Naive thymus-derived CD4-positive, alpha-beta T cell (primary cell): ENCODE results near the gene AUNIP. TPM values are rescaled to one million over a fixed set of nuclear protein-coding genes. Genes with fewer than 3 reads are reported as not detected.

ENCODE experiments used
- ATAC-seq: fragments of 150-1000 bp; cut with Tn5 transposase; 2 replicates; pipeline ENCODE4 v1.10.0; 2021; ENCODE audit warnings: mild to moderate bottlenecking, moderate library complexity
- CTCF ChIA-PET: fragments of 350-600 bp; sonication (Branson Sonifier 250); formaldehyde crosslinking; loops from one replicate; lab custom pipeline; 2021; ENCODE audit warnings: antibody characterized with exemption; lab: Charles Lee
- POLR2A ChIA-PET: fragments of 350-600 bp; sonication (Branson Sonifier 250); formaldehyde crosslinking; loops from one replicate; lab custom pipeline; 2021; ENCODE audit warnings: antibody characterized with exemption, inconsistent platforms; lab: Charles Lee
- DNase-seq, 9 donors: peaks; one replicate each; pipeline versions ENCODE4 v3.0.0 to v3.0.0-alpha.2; 2020 to 2022; ENCODE audit warnings: mixed read lengths in 1 of 9
- H3K27ac ChIP-seq: one replicate; pipeline ENCODE4 v1.7.0; 2013; ENCODE audit warnings: mild to moderate bottlenecking, low read depth, low read length, moderate library complexity
- H3K27me3 ChIP-seq, 2 donors: one replicate each; pipeline ENCODE4 v1.7.0; 2013; ENCODE audit warnings: low read length in 2 of 2, mild to moderate bottlenecking in 2 of 2, moderate library complexity in 2 of 2; ENCODE audit not compliant: control insufficient read depth in 2 of 2, insufficient read depth in 2 of 2
- H3K36me3 ChIP-seq, 3 experiments: 1 replicate in 2 of 3; 2 replicates in 1 of 3; pipeline ENCODE4 v1.7.0; 2013; ENCODE audit warnings: low read length in 3 of 3, mild to moderate bottlenecking in 3 of 3, moderate library complexity in 1 of 3; ENCODE audit not compliant: insufficient read depth in 3 of 3, control insufficient read depth in 2 of 3
- H3K4me1 ChIP-seq, 2 donors: one replicate each; pipeline ENCODE4 v1.7.0; 2013; ENCODE audit warnings: low read length in 2 of 2, mild to moderate bottlenecking in 2 of 2, moderate library complexity in 1 of 2; ENCODE audit not compliant: control insufficient read depth in 2 of 2, insufficient read depth in 2 of 2
- H3K4me3 ChIP-seq: 2 replicates; pipeline ENCODE4 v1.7.0; 2013; ENCODE audit warnings: mild to moderate bottlenecking, low read length
- H3K9me3 ChIP-seq, 3 experiments: 1 replicate in 2 of 3; 2 replicates in 1 of 3; pipeline ENCODE4 v1.7.0; 2013; ENCODE audit warnings: low read length in 3 of 3; ENCODE audit not compliant: control insufficient read depth in 2 of 3
- H3K27ac Mint-ChIP-seq, 9 donors: one replicate each; pipeline ENCODE4 v1.8.0; 2020 to 2022; ENCODE audit warnings: mixed read lengths in 9 of 9, mild to moderate bottlenecking in 8 of 9, moderate library complexity in 5 of 9, inconsistent platforms in 2 of 9
- H3K27me3 Mint-ChIP-seq, 5 donors: one replicate each; pipeline ENCODE4 v1.8.0; 2021 to 2022; ENCODE audit warnings: mixed read lengths in 5 of 5, mild to moderate bottlenecking in 1 of 5
- H3K36me3 Mint-ChIP-seq, 5 donors: one replicate each; pipeline ENCODE4 v1.8.0; 2020 to 2022; ENCODE audit warnings: mixed read lengths in 5 of 5, mild to moderate bottlenecking in 3 of 5, inconsistent platforms in 1 of 5
- H3K4me1 Mint-ChIP-seq, 7 donors: one replicate each; pipeline ENCODE4 v1.8.0; 2020 to 2022; ENCODE audit warnings: mixed read lengths in 7 of 7, mild to moderate bottlenecking in 3 of 7, inconsistent platforms in 1 of 7
- H3K4me3 Mint-ChIP-seq, 10 donors: one replicate each; pipeline ENCODE4 v1.8.0; 2020 to 2022; ENCODE audit warnings: mild to moderate bottlenecking in 10 of 10, mixed read lengths in 10 of 10, moderate library complexity in 6 of 10, inconsistent platforms in 2 of 10
- H3K9me3 Mint-ChIP-seq, 11 donors: one replicate each; pipeline ENCODE4 v1.8.0; 2020 to 2022; ENCODE audit warnings: mixed read lengths in 11 of 11, mild to moderate bottlenecking in 4 of 11, inconsistent platforms in 1 of 11, moderate library complexity in 1 of 11
- intact Hi-C, 2 donors: fragments of 100-400 bp; cut with micrococcal nuclease; formaldehyde crosslinking; loops; one replicate each; pipeline ENCODE4 v1.15.1; 2023
- polyA plus RNA-seq, 2 donors: library from polyadenylated mRNA; unstranded; fragments of 300-500 nt; fragmentation: Illumina TruSeq; gene quantifications; one replicate each; pipeline ENCODE4 v1.2.3, GENCODE V29; 2021
- total RNA-seq, 6 experiments: library from RNA in 5 of 6; stranded (reverse) in 5 of 6; gene quantifications; 1 replicate in 5 of 6; 2 replicates in 1 of 6; pipeline ENCODE4 v1.2.3 and lab custom pipeline; 2021 to 2026

The AUNIP gene
- total and polyA plus RNA-seq, 7 experiments from 2014 or later: 0.83 to 4.3 TPM; not detected in 5

- intact Hi-C loops: loop anchor here in 1 of 2 donors (10.0 kb wide), 1 partner anchor 569 kb away; the partner anchor contains the start of gene RSRP1
- Histone ChIP-seq H3K9me3 (no peaks in the 10 kb centered on the region), H3K36me3 (peaks cover 0 to 55% (median 0%) of the 10 kb centered on the region in 3 experiments), H3K27me3 (no peaks in the 10 kb centered on the region), H3K27ac (no peak overlapping the region), H3K4me3 (no peak overlapping the region), H3K4me1 (peaks cover 1 to 16% of the 10 kb centered on the region in 2 donors)
- Mint-ChIP-seq H3K4me1 (peaks cover 9 to 40% (median 16%) of the 10 kb centered on the region in 7 donors), H3K27ac (no peak overlapping the region), H3K36me3 (peaks cover 0 to 15% (median 0%) of the 10 kb centered on the region in 5 donors), H3K9me3 (peaks cover 0 to under 1% (median 0%) of the 10 kb centered on the region in 11 donors), H3K4me3 (no peak overlapping the region), H3K27me3 (no peaks in the 10 kb centered on the region)
- ChIA-PET POLR2A (interaction anchor here (0.6 to 1.2 kb wide), 4 partner anchors 12 to 82 kb away, joined by 3 to 5 read pairs (median 3); no protein-coding TSS in a partner anchor), CTCF (interaction anchor here (1.3 to 8.7 kb wide), 2 partner anchors 203 to 248 kb away, joined by 5 to 106 read pairs; no protein-coding TSS in a partner anchor)
- ATAC-seq: no peak
- no peak for DNase-seq
Observed at GRCh38 chr1:25813734-25814471, 45.4 kb downstream of the AUNIP start.

- peaks cover 0 to 62% (median 0%) of the 10 kb centered on the region in 3 experiments for H3K36me3 ChIP-seq
- H3K4me3 ChIP-seq: no peak overlapping the region
- intact Hi-C loops: loop anchor here in 1 of 2 donors (10.0 kb wide), 1 partner anchor 568 kb away; the partner anchor contains the start of gene RSRP1
- no peak overlapping the region for H3K27ac ChIP-seq
- H3K9me3 Mint-ChIP-seq: no peaks in the 10 kb centered on the region
- H3K27me3 ChIP-seq: no peaks in the 10 kb centered on the region
- H3K4me3 Mint-ChIP-seq: no peak overlapping the region
- H3K4me1 Mint-ChIP-seq: peaks cover 2 to 33% (median 9%) of the 10 kb centered on the region in 7 donors
- H3K27me3 Mint-ChIP-seq: no peaks in the 10 kb centered on the region
- POLR2A ChIA-PET: no interaction called here
- ATAC-seq: no peak
- CTCF ChIA-PET: interaction anchor here (1.0 to 8.7 kb wide), 3 partner anchors 54 to 247 kb away, joined by 3 to 106 read pairs (median 5); no protein-coding TSS in a partner anchor
- peaks cover 0 to 15% (median 0%) of the 10 kb centered on the region in 5 donors for H3K36me3 Mint-ChIP-seq
- peak overlapping the region in 2 of 9 donors; percentile 18 to 70 for H3K27ac Mint-ChIP-seq
- H3K4me1 ChIP-seq: peaks cover 0 to 9% of the 10 kb centered on the region in 2 donors
- no peak for DNase-seq
- no peaks in the 10 kb centered on the region for H3K9me3 ChIP-seq
Observed at GRCh38 chr1:25813071-25813733, 46.1 kb downstream of the AUNIP start.

DNA sequence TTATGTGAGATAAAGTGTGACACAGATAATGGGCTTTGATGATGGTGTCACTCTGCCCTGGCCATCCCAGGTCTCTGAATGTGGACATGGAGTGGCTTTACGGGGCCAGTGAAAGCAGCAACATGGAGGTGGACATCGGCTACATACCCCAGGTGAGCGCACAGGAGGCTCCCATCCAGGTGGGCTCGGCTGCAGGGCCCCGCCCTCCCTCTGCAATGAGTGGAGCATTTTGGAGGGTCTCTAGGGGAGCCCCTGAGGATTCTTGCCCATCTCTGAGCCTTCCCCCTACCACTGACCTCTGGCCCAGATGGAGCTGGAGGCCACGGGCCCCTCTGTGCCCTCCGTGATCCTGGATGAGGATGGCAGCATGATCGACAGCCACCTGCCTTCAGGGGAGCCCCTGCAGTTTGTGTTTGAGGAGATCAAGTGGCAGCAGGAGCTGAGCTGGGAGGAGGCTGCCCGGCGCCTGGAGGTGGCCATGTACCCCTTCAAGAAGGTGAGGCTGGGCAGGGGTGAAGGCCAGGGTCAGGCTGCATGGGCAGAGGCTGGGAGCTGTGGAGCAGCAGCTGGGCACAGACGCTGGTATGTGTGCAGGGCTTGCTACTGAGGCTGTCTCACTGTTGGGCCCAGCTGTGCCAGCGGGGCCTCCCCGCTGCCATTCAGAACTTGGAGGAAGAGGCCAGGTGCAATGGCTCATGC is 47.7 kb downstream of the AUNIP start:
- Mint-ChIP-seq H3K36me3 (peaks cover 0 to 20% (median 0%) of the 10 kb centered on the region in 5 donors), H3K4me1 (peaks cover 0 to 16% (median 3%) of the 10 kb centered on the region in 7 donors), H3K27ac (peak overlapping the region in 2 of 9 donors; percentile 36 to 60), H3K4me3 (no peak overlapping the region), H3K27me3 (no peaks in the 10 kb centered on the region), H3K9me3 (no peaks in the 10 kb centered on the region)
- Histone ChIP-seq H3K27ac (no peak overlapping the region), H3K4me1 (peaks cover 0 to 7% of the 10 kb centered on the region in 2 donors), H3K27me3 (no peaks in the 10 kb centered on the region), H3K36me3 (peaks cover 0 to 75% (median 0%) of the 10 kb centered on the region in 3 experiments), H3K9me3 (no peaks in the 10 kb centered on the region), H3K4me3 (no peak overlapping the region)
- CTCF ChIA-PET: interaction anchor here (1.0 to 8.7 kb wide), 10 partner anchors 9 to 306 kb away, joined by 3 to 106 read pairs (median 6); partner anchors contain the start of gene MTFR1L
- POLR2A ChIA-PET: interaction anchor here (1.2 to 1.5 kb wide), 2 partner anchors 8 to 20 kb away, joined by 4 to 6 read pairs; partner anchors contain the start of gene MTFR1L
- DNase-seq (no peak), ATAC-seq (no peak)
- intact Hi-C loops: loop anchor here (1.0 to 10.0 kb wide), 4 partner anchors 203 to 567 kb away; partner anchors contain the start of gene RSRP1 (in 1 of the 2)

DNA sequence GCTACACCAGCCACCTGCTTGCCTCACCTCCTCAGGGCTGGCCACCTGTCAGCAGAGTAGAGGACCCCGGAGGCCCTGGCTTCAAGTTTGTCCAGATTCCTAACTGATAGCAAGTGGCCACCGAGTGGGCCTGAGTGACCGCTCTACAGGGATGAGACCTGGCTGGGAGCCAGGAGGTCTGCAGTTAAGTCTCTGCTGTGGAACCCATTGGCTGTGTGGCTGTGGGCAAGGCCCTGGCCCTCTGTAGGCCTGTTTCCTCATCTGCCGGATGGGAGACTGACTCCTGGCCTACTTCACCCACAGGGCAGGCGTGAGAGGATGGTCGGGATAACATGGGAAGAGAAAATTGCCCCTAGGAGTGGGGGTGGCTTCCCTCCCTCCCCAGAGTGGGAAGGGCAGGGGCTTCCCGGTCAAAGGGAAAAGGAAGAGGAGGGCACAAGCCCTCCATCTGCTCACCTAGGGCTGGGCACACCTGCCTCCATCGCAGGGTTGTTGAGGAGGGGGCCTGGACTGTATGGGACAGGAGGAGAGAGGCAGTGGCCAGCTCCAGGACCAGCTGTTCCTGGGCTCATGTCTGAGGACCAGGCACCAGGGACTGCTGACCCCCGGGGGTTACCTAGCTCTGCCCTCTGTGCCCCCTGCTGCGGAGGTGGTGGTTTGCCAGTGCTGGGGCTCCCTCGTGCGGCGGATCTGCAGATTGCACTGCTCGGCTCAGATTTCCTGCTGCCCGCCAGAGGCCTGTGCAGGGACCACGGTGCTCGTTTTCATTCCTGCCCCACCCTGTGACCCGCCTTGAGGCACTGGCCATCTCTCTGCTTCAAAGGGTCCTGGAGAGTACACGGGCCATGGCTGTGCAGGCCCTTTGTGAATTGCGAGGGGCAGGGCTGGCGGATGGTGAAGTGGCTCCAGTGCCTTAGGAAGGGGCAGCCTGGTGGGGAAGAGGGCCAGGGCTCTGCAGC is 48.6 kb downstream of the AUNIP start:
- ChIA-PET CTCF (interaction anchor here (0.5 to 8.7 kb wide), 12 partner anchors 8 to 658 kb away, joined by 3 to 106 read pairs (median 4); partner anchors contain the start of gene MTFR1L), POLR2A (interaction anchor here (1.2 to 1.5 kb wide), 2 partner anchors 9 to 192 kb away, joined by 3 to 6 read pairs; partner anchors contain the start of gene MTFR1L)
- ATAC-seq (peak; percentile 92), DNase-seq (peak; percentile 63 to 88 (median 74))
- Histone ChIP-seq H3K27me3 (no peaks in the 10 kb centered on the region), H3K4me3 (no peak overlapping the region), H3K9me3 (no peaks in the 10 kb centered on the region), H3K36me3 (peaks cover 0 to 76% (median 0%) of the 10 kb centered on the region in 3 experiments), H3K4me1 (peaks cover 0 to 7% of the 10 kb centered on the region in 2 donors), H3K27ac (no peak overlapping the region)
- peak overlapping the region in 5 of 9 donors; percentile 36 to 60 (median 59) for H3K27ac Mint-ChIP-seq
- peaks cover 3 to 17% (median 6%) of the 10 kb centered on the region in 7 donors for H3K4me1 Mint-ChIP-seq
- H3K27me3 Mint-ChIP-seq: no peaks in the 10 kb centered on the region
- no peaks in the 10 kb centered on the region for H3K9me3 Mint-ChIP-seq
- H3K4me3 Mint-ChIP-seq: no peak overlapping the region
- intact Hi-C loops: loop anchor here (1.0 to 10.0 kb wide), 4 partner anchors 202 to 566 kb away; partner anchors contain the start of gene RSRP1 (in 1 of the 2)
- H3K36me3 Mint-ChIP-seq: peaks cover 0 to 27% (median 0%) of the 10 kb centered on the region in 5 donors

- intact Hi-C loops: loop anchor here (1.0 to 10.0 kb wide), 2 partner anchors 306 to 565 kb away; partner anchors contain the start of gene RSRP1 (in 1 of the 2)
- CTCF ChIA-PET: interaction anchor here (0.5 to 8.7 kb wide), 14 partner anchors 8 to 659 kb away, joined by 3 to 106 read pairs (median 4); partner anchors contain the start of gene MTFR1L
Observed at GRCh38 chr1:25809929-25810328, 49.3 kb downstream of the AUNIP start.

More at GRCh38 chr1:25809929-25810328, 49.3 kb downstream of the AUNIP start:
- H3K4me1 ChIP-seq: peaks cover 0 to 7% of the 10 kb centered on the region in 2 donors
- H3K4me3 ChIP-seq: no peak overlapping the region
- Mint-ChIP-seq H3K27me3 (no peaks in the 10 kb centered on the region), H3K4me1 (peaks cover 3 to 22% (median 10%) of the 10 kb centered on the region in 7 donors), H3K9me3 (no peaks in the 10 kb centered on the region), H3K27ac (peak overlapping the region in 1 of 9 donors; percentile 14), H3K36me3 (peaks cover 0 to 32% (median 0%) of the 10 kb centered on the region in 5 donors), H3K4me3 (no peak overlapping the region)
- no peak for ATAC-seq
- no peaks in the 10 kb centered on the region for H3K9me3 ChIP-seq
- H3K27ac ChIP-seq: no peak overlapping the region
- POLR2A ChIA-PET: interaction anchor here (1.0 to 1.5 kb wide), 3 partner anchors 9 to 237 kb away, joined by 3 to 6 read pairs (median 3); partner anchors contain the start of gene MTFR1L
- no peaks in the 10 kb centered on the region for H3K27me3 ChIP-seq
- DNase-seq: no peak
- H3K36me3 ChIP-seq: peaks cover 0 to 76% (median 0%) of the 10 kb centered on the region in 3 experiments
